HepG2 (cell line): ENCODE data around the gene LRIG1. TPM values are rescaled to one million over a fixed set of nuclear protein-coding genes. Genes with fewer than 3 reads are reported as not detected.

Experiments used
- ATAC-seq: fragments of 200-7000 bp; cut with Tn5 transposase; 3 replicates; pipeline ENCODE4 v1.9.1; 2020; ENCODE audit warnings: mild to moderate bottlenecking, moderate library complexity
- BruUV-seq: library from RNA; stranded (reverse); fragments of 400-500 nt; replicated peaks from 2 replicates; lab custom pipeline; 2021; lab: Mats Ljungman, UMichigan
- CTCF ChIA-PET: fragments of 300-600 bp; formaldehyde crosslinking; extraction: SDS; loops from one replicate; lab custom pipeline; 2021; ENCODE audit warnings: low total read pairs, inconsistent platforms, low intra/inter-chr PET ratio; lab: Yijun Ruan, JAX
- POLR2A ChIA-PET: fragments of 350-600 bp; sonication (Branson Sonifier 250); formaldehyde crosslinking; loops from one replicate; lab custom pipeline; 2020; ENCODE audit warnings: antibody characterized with exemption, inconsistent platforms; lab: Yijun Ruan, JAX
- DNase-seq: peaks from one replicate; pipeline ENCODE4 v3.0.0-alpha.2; 2015; ENCODE audit warnings: low spot score
- FAIRE-seq: peaks from 3 replicates; lab custom pipeline; 2011; peaks lifted over from hg19 to GRCh38; lab: Jason Lieb, UNC
- H2AFZ ChIP-seq: one replicate; pipeline ENCODE4 v1.6.1; 2011; ENCODE audit warnings: low read length, inconsistent platforms
- H3K27ac ChIP-seq: fragments of 300-600 bp; 3 replicates; pipeline ENCODE4 v1.8.0; 2011; ENCODE audit warnings: mixed run types, mild to moderate bottlenecking, mixed read lengths, low read length, inconsistent platforms; ENCODE audit not compliant: insufficient read depth; ENCODE audit errors: extremely low read length
- H3K27me3 ChIP-seq, 2 experiments: fragments of 200-600 bp in 1 of 2; 2 replicates in 1 of 2; 3 replicates in 1 of 2; pipeline versions ENCODE4 v1.6.0 to v1.8.0; 2011; ENCODE audit warnings: low read length in 2 of 2, mild to moderate bottlenecking in 2 of 2, moderate library complexity in 2 of 2, inconsistent platforms in 1 of 2; ENCODE audit not compliant: insufficient read depth in 2 of 2, control insufficient read depth in 1 of 2
- H3K36me3 ChIP-seq, 2 experiments: fragments of 200-600 bp in 1 of 2; replicated peaks in 1 of 2; 2 replicates in 1 of 2; 3 replicates in 1 of 2; pipeline versions ENCODE4 v1.5.1 to v1.8.0; 2011; ENCODE audit warnings: low read length in 2 of 2, inconsistent platforms in 1 of 2; ENCODE audit not compliant: insufficient read depth in 2 of 2, control insufficient read depth in 1 of 2
- H3K4me1 ChIP-seq: 2 replicates; pipeline ENCODE4 v1.5.1; 2012; ENCODE audit warnings: low read length, inconsistent platforms; ENCODE audit not compliant: insufficient read depth
- H3K4me2 ChIP-seq: 2 replicates; pipeline ENCODE4 v1.6.0; 2011; ENCODE audit warnings: low read depth, low read length, inconsistent platforms
- H3K4me3 ChIP-seq, 3 experiments: fragments of 200-600 bp in 1 of 3; sonication (generic), shearing (Covaris generic) in 1 of 3; replicated peaks in 1 of 3; 2 replicates each; pipeline ENCODE4 v1.5.1; 2011 to 2016; ENCODE audit warnings: low read length in 3 of 3, inconsistent platforms in 2 of 3, low read depth in 2 of 3, mild to moderate bottlenecking in 2 of 3, control low read depth in 1 of 3, mixed read lengths in 1 of 3; ENCODE audit not compliant: insufficient read depth in 1 of 3
- H3K79me2 ChIP-seq: one replicate; pipeline ENCODE4 v1.6.1; 2011; ENCODE audit warnings: low read length, inconsistent platforms; ENCODE audit not compliant: insufficient read depth
- H3K9ac ChIP-seq: 2 replicates; pipeline ENCODE4 v1.6.0; 2011; ENCODE audit warnings: mild to moderate bottlenecking, low read depth, low read length, inconsistent platforms; ENCODE audit not compliant: insufficient read depth
- H3K9me3 ChIP-seq: 2 replicates; pipeline ENCODE4 v1.5.1; 2012; ENCODE audit warnings: mild to moderate bottlenecking, low read length
- H4K20me1 ChIP-seq: 2 replicates; pipeline ENCODE4 v1.6.0; 2011; ENCODE audit warnings: inconsistent platforms, mild to moderate bottlenecking, low read length, moderate library complexity; ENCODE audit not compliant: insufficient read depth
- CBFB ChIP-seq: sonication (generic); formaldehyde crosslinking; IDR thresholded peaks from 2 replicates; pipeline ENCODE4 v1.4.0; 2020; ENCODE audit warnings: missing genetic modification reagents
- CBX1 ChIP-seq: IDR thresholded peaks from one replicate; pipeline ENCODE4 v1.6.1; 2016; ENCODE audit warnings: antibody characterized with exemption, low read depth
- CCAR2 ChIP-seq: fragments of 200-400 bp; formaldehyde crosslinking; optimal IDR thresholded peaks from 2 replicates; pipeline ENCODE3; 2018; ENCODE audit warnings: low read depth, mild to moderate bottlenecking, low read length, moderate library complexity
- GABPB1 ChIP-seq: IDR thresholded peaks from 2 replicates; pipeline ENCODE4 v1.6.1; 2016; ENCODE audit warnings: mild to moderate bottlenecking, missing genetic modification reagents, moderate library complexity, missing compliant biosample characterization
- HINFP ChIP-seq: sonication (generic); formaldehyde crosslinking; IDR thresholded peaks from 2 replicates; pipeline ENCODE4 v1.4.0; 2020; ENCODE audit warnings: low read depth, mild to moderate bottlenecking, missing genetic modification reagents
- MTA3 ChIP-seq: sonication (generic); formaldehyde crosslinking; IDR thresholded peaks from 2 replicates; pipeline ENCODE4 v1.4.0; 2020; ENCODE audit warnings: missing genetic modification reagents
- NR0B2 ChIP-seq: sonication (generic); formaldehyde crosslinking; IDR thresholded peaks from 2 replicates; pipeline ENCODE4 v1.4.0; 2020; ENCODE audit warnings: mild to moderate bottlenecking, missing genetic modification reagents
- PREB ChIP-seq: sonication (generic); formaldehyde crosslinking; IDR thresholded peaks from 2 replicates; pipeline ENCODE4 v1.4.0; 2020; ENCODE audit warnings: missing genetic modification reagents
- RFX5 ChIP-seq: IDR thresholded peaks from 2 replicates; pipeline ENCODE4 v1.6.1; 2011; ENCODE audit warnings: low read depth, low read length, improper control_type of control experiment
- TCF7L2 ChIP-seq: IDR thresholded peaks from 2 replicates; pipeline ENCODE4 v1.6.1; 2011; ENCODE audit warnings: mild to moderate bottlenecking, low read depth, low read length, moderate library complexity
- WGBS: methylation state at CpG from one replicate; pipeline ENCODE4 v1.1.6; 2017; ENCODE audit warnings: low lambda C conversion rate; 5-methylcytosine and 5-hydroxymethylcytosine counted together
- in situ Hi-C: cut with HindIII; loops from 2 replicates; pipeline ENCODE4 v1.10.0; 2017; ENCODE audit warnings: low pct_unique_long_range_greater_than_20kb; ENCODE audit not compliant: extremely low pct_ligation_motif_present
- intact Hi-C: fragments of 100-400 bp; cut with micrococcal nuclease; formaldehyde crosslinking; loops from one replicate; pipeline ENCODE4 v1.10.0; 2022; ENCODE audit not compliant: unreplicated experiment
- polyA plus RNA-seq, 8 experiments: library from polyadenylated mRNA; depleted of rRNA in 3 of 8; stranded (reverse) in 7 of 8; unstranded in 1 of 8; fragments of >200 nt; fragmentation: Illumina TruSeq in 4 of 8; extraction: Trizol in 4 of 8; gene quantifications; 2 replicates each; pipeline versions ENCODE4 v1.2.1 to v1.2.3, GENCODE V29; 2011 to 2016; ENCODE audit warnings: low read depth in 4 of 8, missing spikeins in 1 of 8, mixed read lengths in 1 of 8; ENCODE audit not compliant: insufficient read depth in 1 of 8
- total RNA-seq, 5 experiments: library from RNA; depleted of rRNA; stranded (reverse); fragments of >200 nt; fragmentation: Illumina TruSeq; extraction: Trizol; gene quantifications; 2 replicates each; pipeline ENCODE4 v1.2.3, GENCODE V29; 2016; ENCODE audit warnings: low read depth in 1 of 5

LRIG1 gene
- total and polyA plus RNA-seq, 2 of the 13 experiments (the other 11 are each of a cell fraction or from before 2014, with no cell fraction given) = 17.8 to 24.8 TPM

- POLR2A ChIA-PET = no interaction called here
- no peak overlapping the region for H3K27ac ChIP-seq
- H3K36me3 ChIP-seq = peaks cover 0 to 5% of the 10 kb centered on the region in 2 experiments; a peak in 1 of 5 replicates
- H3K79me2 ChIP-seq = no peaks in the 10 kb centered on the region
- no peak for TF ChIP-seq CCAR2
- DNase-seq (no peak), ATAC-seq (no peak), FAIRE-seq (no peak)
- no peak overlapping the region for H3K4me3 ChIP-seq
- no peak overlapping the region for H3K4me2 ChIP-seq
- CTCF ChIA-PET = no interaction called here
- no peak overlapping the region for H3K9ac ChIP-seq
- no peaks in the 10 kb centered on the region for H4K20me1 ChIP-seq
- 95% methylated on average over 7 of the region's 7 CpGs for WGBS
- no peaks in the 10 kb centered on the region for H3K27me3 ChIP-seq
- peaks cover 11% of the 10 kb centered on the region for H3K4me1 ChIP-seq
- H3K9me3 ChIP-seq = no peaks in the 10 kb centered on the region
- intact Hi-C loops (no loop called here), in situ Hi-C loops (no loop called here)
- BruUV-seq = no TSS peak
- H2AFZ ChIP-seq = no peak overlapping the region
Observed at GRCh38 chr3:66370179-66370578, 130.6 kb downstream of the LRIG1 start.

GRCh38 chr3:66367979-66368378, 132.8 kb downstream of the LRIG1 start:
- H3K27ac ChIP-seq = no peak overlapping the region
- H3K9me3 ChIP-seq = no peaks in the 10 kb centered on the region
- peaks cover 11% of the 10 kb centered on the region for H3K4me1 ChIP-seq
- 98% methylated on average over 3 of the region's 3 CpGs for WGBS
- in situ Hi-C loops (no loop called here), intact Hi-C loops (no loop called here)
- no peak overlapping the region for H3K4me3 ChIP-seq
- H3K9ac ChIP-seq = no peak overlapping the region
- peaks cover 0 to 3% of the 10 kb centered on the region in 2 experiments; a peak in 1 of 5 replicates for H3K36me3 ChIP-seq
- H2AFZ ChIP-seq = no peak overlapping the region
- H3K4me2 ChIP-seq = no peak overlapping the region
- BruUV-seq = no TSS peak
- no peaks in the 10 kb centered on the region for H3K79me2 ChIP-seq
- FAIRE-seq = no peak
- TF ChIP-seq CBX1 = no peak
- no peak for ATAC-seq
- ChIA-PET CTCF (no interaction called here), POLR2A (no interaction called here)
- no peaks in the 10 kb centered on the region for H4K20me1 ChIP-seq
- no peak for DNase-seq
- no peaks in the 10 kb centered on the region for H3K27me3 ChIP-seq

GRCh38 chr3:66366747-66367146, 134.1 kb downstream of the LRIG1 start:
- H4K20me1 ChIP-seq = no peaks in the 10 kb centered on the region
- peaks cover 11% of the 10 kb centered on the region for H3K4me1 ChIP-seq
- H2AFZ ChIP-seq = no peak overlapping the region
- peaks cover 0 to 2% of the 10 kb centered on the region in 2 experiments; a peak in 1 of 5 replicates for H3K36me3 ChIP-seq
- no peaks in the 10 kb centered on the region for H3K27me3 ChIP-seq
- in situ Hi-C loops (no loop called here), intact Hi-C loops (no loop called here)
- H3K27ac ChIP-seq = no peak overlapping the region
- 97% methylated on average over 7 of the region's 7 CpGs for WGBS
- no peaks in the 10 kb centered on the region for H3K79me2 ChIP-seq
- FAIRE-seq = no peak
- H3K9me3 ChIP-seq = no peaks in the 10 kb centered on the region
- POLR2A ChIA-PET = no interaction called here
- H3K4me3 ChIP-seq = no peak overlapping the region
- no TSS peak for BruUV-seq
- H3K4me2 ChIP-seq = no peak overlapping the region
- ATAC-seq = no peak
- no peak for DNase-seq
- H3K9ac ChIP-seq = no peak overlapping the region
- CTCF ChIA-PET = no interaction called here
- no peak for TF ChIP-seq GABPB1 (CRISPR knock-in tag)
- TF ChIP-seq HINFP (CRISPR knock-in tag) = no peak
- no peak for TF ChIP-seq CBFB (CRISPR knock-in tag)
- no peak for TF ChIP-seq RFX5
- TF ChIP-seq TCF7L2 = no peak
- no peak for TF ChIP-seq NR0B2
- TF ChIP-seq PREB (CRISPR knock-in tag) = no peak
- TF ChIP-seq MTA3 (CRISPR knock-in tag) = no peak
